ENCODE results near the gene RNF38.

RNF38 gene

GRCh38 chr9:36441966-36442365 lies 41.9 kb upstream of the RNF38 start:
- H3K4me3 ChIP-seq (ENCODE audit: low read depth, low read length) = no peak overlapping the region
- TF ChIP-seq CTCF (IDR thresholded peaks at IDR 0.05; ENCODE audit: low read depth, low read length, missing control alignments) = no peak
- no peak for DNase-seq (ENCODE audit: low read depth)

- no peak for DNase-seq (ENCODE audit: low read depth)
- no peak overlapping the region for H3K4me3 ChIP-seq (ENCODE audit: low read depth, low read length)
- TF ChIP-seq CTCF (IDR thresholded peaks at IDR 0.05; ENCODE audit: low read depth, low read length, missing control alignments) = no peak
These were observed 38.6 kb upstream of the RNF38 start for GRCh38 chr9:36438536-36439236.

GRCh38 chr9:36437790-36438189 lies 37.7 kb upstream of the RNF38 start:
- no peak for DNase-seq (ENCODE audit: low read depth)
- TF ChIP-seq CTCF (IDR thresholded peaks at IDR 0.05; ENCODE audit: low read depth, low read length, missing control alignments) = no peak
- H3K4me3 ChIP-seq (ENCODE audit: low read depth, low read length) = no peak overlapping the region

GRCh38 chr9:36436909-36437308 lies 36.8 kb upstream of the RNF38 start:
- no peak overlapping the region for H3K4me3 ChIP-seq (ENCODE audit: low read depth, low read length)
- DNase-seq (ENCODE audit: low read depth) = no peak
- no peak for TF ChIP-seq CTCF (IDR thresholded peaks at IDR 0.05; ENCODE audit: low read depth, low read length, missing control alignments)

- TF ChIP-seq CTCF (IDR thresholded peaks at IDR 0.05; ENCODE audit: low read depth, low read length, missing control alignments) = no peak
- no peak for DNase-seq (ENCODE audit: low read depth)
- H3K4me3 ChIP-seq (ENCODE audit: low read depth, low read length) = no peak overlapping the region
These were observed 33.3 kb upstream of the RNF38 start for GRCh38 chr9:36433386-36433785.

GRCh38 chr9:36431078-36431477 lies 31.0 kb upstream of the RNF38 start:
- no peak for DNase-seq (ENCODE audit: low read depth)
- peak; percentile 16 for TF ChIP-seq CTCF (IDR thresholded peaks at IDR 0.05; ENCODE audit: low read depth, low read length, missing control alignments)
- H3K4me3 ChIP-seq (ENCODE audit: low read depth, low read length) = no peak overlapping the region

- H3K4me3 ChIP-seq (ENCODE audit: low read depth, low read length) = no peak overlapping the region
- TF ChIP-seq CTCF (IDR thresholded peaks at IDR 0.05; ENCODE audit: low read depth, low read length, missing control alignments) = no peak
- DNase-seq (ENCODE audit: low read depth) = no peak
These were observed 26.9 kb upstream of the RNF38 start for GRCh38 chr9:36426945-36427344.

All from GM12864 (cell line).